DMS153 treated with DMSO at 0.1 percent for 48 hours (cell line): ENCODE data around the gene RHOH.

Source experiments
- DNase-seq: peaks from one replicate; lab custom pipeline; 2025; ENCODE audit not compliant: unreplicated experiment; lab: John Stamatoyannopoulos, UW

The RHOH gene

GRCh38 chr4:40204507-40205258 is 7.9 kb downstream of the RHOH start:
- no peak for DNase-seq

- DNase-seq, result no peak
These were observed 8.7 kb downstream of the RHOH start for GRCh38 chr4:40205259-40206198.

GRCh38 chr4:40206426-40206825 is 9.6 kb downstream of the RHOH start:
- no peak for DNase-seq

- DNase-seq, result no peak
These were observed 12.6 kb downstream of the RHOH start for GRCh38 chr4:40209401-40209800.

GRCh38 chr4:40210776-40211175 is 13.9 kb downstream of the RHOH start:
- DNase-seq, result no peak

- no peak for DNase-seq
These were observed 14.7 kb downstream of the RHOH start for GRCh38 chr4:40211224-40212185.

GRCh38 chr4:40212674-40213527 is 16.1 kb downstream of the RHOH start:
- no peak for DNase-seq

GRCh38 chr4:40214038-40214437 is 17.2 kb downstream of the RHOH start:
- DNase-seq, result no peak

- no peak for DNase-seq
These were observed 18.0 kb downstream of the RHOH start for GRCh38 chr4:40214661-40215418.

GRCh38 chr4:40216622-40217366 is 20.0 kb downstream of the RHOH start:
- no peak for DNase-seq

GRCh38 chr4:40221744-40222143 is 24.9 kb downstream of the RHOH start:
- no peak for DNase-seq

GRCh38 chr4:40223343-40223742 is 26.5 kb downstream of the RHOH start:
- DNase-seq, result no peak

- DNase-seq, result no peak
These were observed 27.6 kb downstream of the RHOH start for GRCh38 chr4:40224432-40224831.

GRCh38 chr4:40225497-40225896 is 28.7 kb downstream of the RHOH start:
- no peak for DNase-seq

GRCh38 chr4:40227284-40227683 is 30.5 kb downstream of the RHOH start:
- no peak for DNase-seq

GRCh38 chr4:40228497-40229365 is 31.9 kb downstream of the RHOH start:
- no peak for DNase-seq

- no peak for DNase-seq
These were observed 34.6 kb downstream of the RHOH start for GRCh38 chr4:40231316-40231863.
